Memory B cell (primary cell): ENCODE data around the gene ATP2B3.

Experiments
- ATAC-seq: fragments of 150-1000 bp; cut with Tn5 transposase; 2 replicates; pipeline ENCODE4 v1.10.0; 2021; ENCODE audit warnings: low read depth, mild to moderate bottlenecking, moderate library complexity
- DNase-seq, 2 donors: peaks; one replicate each; pipeline ENCODE4 v3.0.0; 2022; ENCODE audit warnings: low spot score in 2 of 2
- H3K27ac Mint-ChIP-seq: one replicate; pipeline ENCODE4 v1.8.0; 2022; ENCODE audit warnings: mild to moderate bottlenecking, moderate library complexity, mixed read lengths
- H3K27me3 Mint-ChIP-seq: one replicate; pipeline ENCODE4 v1.8.0; 2022; ENCODE audit warnings: mixed read lengths
- H3K36me3 Mint-ChIP-seq: one replicate; pipeline ENCODE4 v1.8.0; 2022; ENCODE audit warnings: mild to moderate bottlenecking, mixed read lengths
- H3K4me1 Mint-ChIP-seq: one replicate; pipeline ENCODE4 v1.8.0; 2022; ENCODE audit warnings: mixed read lengths
- H3K4me3 Mint-ChIP-seq: one replicate; pipeline ENCODE4 v1.8.0; 2022; ENCODE audit warnings: mild to moderate bottlenecking, moderate library complexity, mixed read lengths
- H3K9me3 Mint-ChIP-seq: one replicate; pipeline ENCODE4 v1.8.0; 2022; ENCODE audit warnings: mixed read lengths

The ATP2B3 gene

GRCh38 chrX:153628665-153629064, 111.2 kb downstream of the ATP2B3 start:
- ATAC-seq (no peak), DNase-seq (no peak)
- H3K4me1 Mint-ChIP-seq: peaks cover 2% of the 10 kb centered on the region
- no peak overlapping the region for H3K4me3 Mint-ChIP-seq
- H3K27me3 Mint-ChIP-seq: peaks cover 10% of the 10 kb centered on the region
- H3K36me3 Mint-ChIP-seq: peaks cover 2% of the 10 kb centered on the region
- no peak overlapping the region for H3K27ac Mint-ChIP-seq
- peaks cover 2% of the 10 kb centered on the region for H3K9me3 Mint-ChIP-seq

GRCh38 chrX:153631346-153631745, 113.9 kb downstream of the ATP2B3 start:
- Mint-ChIP-seq H3K4me3 (no peak overlapping the region), H3K27ac (no peak overlapping the region), H3K4me1 (peaks cover 2% of the 10 kb centered on the region), H3K36me3 (peaks cover 2% of the 10 kb centered on the region), H3K9me3 (peaks cover 2% of the 10 kb centered on the region), H3K27me3 (peaks cover 15% of the 10 kb centered on the region)
- DNase-seq (no peak), ATAC-seq (no peak)

DNA sequence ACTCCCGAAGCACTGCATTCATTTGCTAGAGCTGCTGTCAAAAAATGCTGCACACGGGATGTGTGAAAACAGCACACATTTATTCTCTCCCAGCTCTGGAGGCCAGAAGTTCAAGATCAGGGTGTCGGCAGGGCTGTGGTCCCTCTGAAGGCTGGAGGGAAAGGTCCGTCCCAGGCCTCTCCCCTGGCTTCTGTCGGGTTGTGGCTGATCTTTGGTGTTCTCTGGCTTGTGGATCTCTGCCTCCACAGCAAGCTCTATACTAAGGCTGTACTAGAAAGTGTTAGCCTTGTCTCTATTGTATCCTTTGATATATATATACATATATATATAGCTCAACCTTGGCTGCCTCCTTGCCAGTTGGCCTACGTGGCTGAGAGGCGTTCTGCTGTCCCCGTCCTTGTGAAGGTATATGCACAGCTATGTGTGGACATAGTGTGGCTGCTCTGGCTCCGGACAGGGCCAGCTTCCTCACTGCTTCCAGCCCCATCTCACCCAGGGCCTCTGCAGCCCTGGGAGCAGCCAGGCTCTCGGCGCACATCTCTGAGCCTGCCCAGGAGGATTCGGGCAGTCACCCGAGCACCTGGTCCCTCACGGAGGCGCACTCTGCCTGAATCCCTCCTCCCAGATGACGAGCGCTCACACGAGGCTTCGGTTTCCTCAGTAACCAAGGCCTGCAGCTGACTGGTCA, 114.6 kb downstream of the ATP2B3 start:
- Mint-ChIP-seq H3K4me1 (peaks cover 2% of the 10 kb centered on the region), H3K9me3 (peaks cover 2% of the 10 kb centered on the region), H3K4me3 (no peak overlapping the region), H3K36me3 (peaks cover 2% of the 10 kb centered on the region), H3K27ac (no peak overlapping the region), H3K27me3 (peaks cover 15% of the 10 kb centered on the region)
- no peak for ATAC-seq
- DNase-seq: no peak
